ENCODE results near the gene CTNND2.

CTNND2 gene

GRCh38 chr5:11684607-11685006 lies 219.6 kb downstream of the CTNND2 start:
- ChIA-PET CTCF (interaction anchor here (0.7 kb wide), 1 partner anchor 10 kb away, joined by 4 read pairs; no protein-coding TSS in a partner anchor), POLR2A (no interaction called here)
- H3K36me3 ChIP-seq (ENCODE audit: control insufficient read depth in 2 of 2, insufficient read depth in 1 of 2, low read length in 2 of 2), result no peaks in the 10 kb centered on the region
- H3K27ac ChIP-seq (ENCODE audit: extremely low read depth, low read depth, low read length), result no peak overlapping the region
- TF ChIP-seq ZNF155 (tag by site-specific recombination; IDR thresholded peaks at IDR 0.05) (no peak), SP3 (tag by site-specific recombination; IDR thresholded peaks at IDR 0.05) (no peak), ZNF266 (tag by site-specific recombination; IDR thresholded peaks at IDR 0.05; ENCODE audit: low read depth) (no peak), PRDM1 (tag by site-specific recombination; IDR thresholded peaks at IDR 0.05) (no peak), ZNF571 (tag by site-specific recombination; IDR thresholded peaks at IDR 0.05) (no peak), ZBTB17 (tag by site-specific recombination; IDR thresholded peaks at IDR 0.05) (no peak), ZNF292 (tag by site-specific recombination; IDR thresholded peaks at IDR 0.05; ENCODE audit: borderline replicate concordance, low read depth) (no peak), ZNF426 (tag by site-specific recombination; IDR thresholded peaks at IDR 0.05) (no peak), ZFP41 (tag by site-specific recombination; IDR thresholded peaks at IDR 0.05; ENCODE audit: borderline replicate concordance) (no peak), ZNF248 (tag by site-specific recombination; IDR thresholded peaks at IDR 0.05) (no peak)
- no peaks in the 10 kb centered on the region for H3K4me1 ChIP-seq (ENCODE audit: control insufficient read depth, insufficient read depth, low read length)
- no peaks in the 10 kb centered on the region for H3K9me3 ChIP-seq (ENCODE audit: control insufficient read depth, insufficient read depth, low read depth, low read length)
- no peak overlapping the region for H3K4me3 ChIP-seq (ENCODE audit: low read depth, low read length)

GRCh38 chr5:11683666-11684065 lies 220.6 kb downstream of the CTNND2 start:
- no peaks in the 10 kb centered on the region for H3K4me1 ChIP-seq (ENCODE audit: control insufficient read depth, insufficient read depth, low read length)
- no peak for TF ChIP-seq PRDM10 (tag by site-specific recombination; IDR thresholded peaks at IDR 0.05)
- no peak for TF ChIP-seq IKZF3 (tag by site-specific recombination; IDR thresholded peaks at IDR 0.05)
- TF ChIP-seq ZNF18 (tag by site-specific recombination; IDR thresholded peaks at IDR 0.05), result no peak
- no peak for TF ChIP-seq ZNF184 (tag by site-specific recombination; IDR thresholded peaks at IDR 0.05)
- TF ChIP-seq ZNF169 (tag by site-specific recombination; IDR thresholded peaks at IDR 0.05), result no peak
- no peak for TF ChIP-seq REPIN1 (tag by site-specific recombination; IDR thresholded peaks at IDR 0.05; ENCODE audit: low read depth)
- no peak for TF ChIP-seq ZNF521 (tag by site-specific recombination; IDR thresholded peaks at IDR 0.05)
- TF ChIP-seq ZNF26 (tag by site-specific recombination; IDR thresholded peaks at IDR 0.05), result no peak
- no peak for TF ChIP-seq ZNF239 (tag by site-specific recombination; IDR thresholded peaks at IDR 0.05)
- TF ChIP-seq SCRT1 (tag by site-specific recombination; IDR thresholded peaks at IDR 0.05; ENCODE audit: borderline replicate concordance), result no peak
- TF ChIP-seq ZEB2 (tag by site-specific recombination; IDR thresholded peaks at IDR 0.05), result no peak
- TF ChIP-seq ZFP41 (tag by site-specific recombination; IDR thresholded peaks at IDR 0.05; ENCODE audit: borderline replicate concordance), result no peak
- no peak for TF ChIP-seq ZBTB48 (tag by site-specific recombination; IDR thresholded peaks at IDR 0.05)
- no peak for TF ChIP-seq ZNF366 (tag by site-specific recombination; conservative IDR thresholded peaks at IDR 0.05)
- no peak for TF ChIP-seq ZNF514 (tag by site-specific recombination; IDR thresholded peaks at IDR 0.05)
- no peak for TF ChIP-seq OSR2 (tag by site-specific recombination; IDR thresholded peaks at IDR 0.05)
- H3K27ac ChIP-seq (ENCODE audit: extremely low read depth, low read depth, low read length), result no peak overlapping the region
- CTCF ChIA-PET, result no interaction called here
- POLR2A ChIA-PET, result no interaction called here
- H3K9me3 ChIP-seq (ENCODE audit: control insufficient read depth, insufficient read depth, low read depth, low read length), result no peaks in the 10 kb centered on the region
- no peaks in the 10 kb centered on the region for H3K36me3 ChIP-seq (ENCODE audit: control insufficient read depth in 2 of 2, insufficient read depth in 1 of 2, low read length in 2 of 2)
- H3K4me3 ChIP-seq (ENCODE audit: low read depth, low read length), result no peak overlapping the region
